GM23248 (cell line): ENCODE measurements around the gene RFTN1. TPM values are rescaled to one million over a fixed set of nuclear protein-coding genes. Genes with fewer than 3 reads are reported as not detected.

Source experiments
- DNase-seq: peaks from one replicate; pipeline ENCODE4 v3.0.0-alpha.2; 2015
- H2AFZ ChIP-seq: fragments of 200-600 bp; sonication (generic); 2 replicates; pipeline ENCODE4 v1.6.1; 2016; ENCODE audit warnings: antibody characterized with exemption
- H3F3A ChIP-seq: fragments of 200-600 bp; sonication (generic); 2 replicates; pipeline ENCODE4 v1.6.1; 2016; ENCODE audit warnings: mild to moderate bottlenecking, antibody characterized with exemption, mixed run types; ENCODE audit not compliant: insufficient read depth
- H3K27ac ChIP-seq: fragments of 200-600 bp; sonication (generic); 2 replicates; pipeline ENCODE4 v1.5.1; 2016; ENCODE audit warnings: mild to moderate bottlenecking
- H3K27me3 ChIP-seq: fragments of 200-600 bp; sonication (generic); replicated peaks from 2 replicates; pipeline ENCODE4 v1.6.1; 2016; ENCODE audit warnings: mild to moderate bottlenecking; ENCODE audit not compliant: insufficient read depth
- H3K36me3 ChIP-seq: fragments of 200-600 bp; sonication (generic); 2 replicates; pipeline ENCODE4 v1.6.1; 2016; ENCODE audit warnings: low read depth, mild to moderate bottlenecking
- H3K4me1 ChIP-seq: fragments of 200-600 bp; sonication (generic); 2 replicates; pipeline ENCODE4 v1.6.1; 2016; ENCODE audit warnings: mild to moderate bottlenecking; ENCODE audit not compliant: insufficient read depth
- H3K4me2 ChIP-seq: fragments of 200-600 bp; sonication (generic); one replicate; pipeline ENCODE4 v1.6.1; 2016; ENCODE audit warnings: mild to moderate bottlenecking; ENCODE audit not compliant: unreplicated experiment
- H3K4me3 ChIP-seq: fragments of 200-600 bp; sonication (generic); 2 replicates; pipeline ENCODE4 v1.5.1; 2016; ENCODE audit warnings: mild to moderate bottlenecking
- H3K79me2 ChIP-seq: fragments of 200-600 bp; sonication (generic); 2 replicates; pipeline ENCODE4 v1.6.1; 2016; ENCODE audit warnings: mild to moderate bottlenecking; ENCODE audit not compliant: insufficient read depth
- H3K9ac ChIP-seq: fragments of 200-600 bp; sonication (generic); 2 replicates; pipeline ENCODE4 v1.6.1; 2016; ENCODE audit warnings: mild to moderate bottlenecking
- H3K9me2 ChIP-seq: fragments of 200-600 bp; sonication (generic); 2 replicates; pipeline ENCODE4 v1.6.1; 2016; ENCODE audit warnings: mixed run types, mild to moderate bottlenecking, moderate library complexity; ENCODE audit not compliant: insufficient read depth
- H3K9me3 ChIP-seq: fragments of 200-600 bp; sonication (generic); one replicate; pipeline ENCODE4 v1.6.1; 2017; ENCODE audit warnings: low read depth
- H4K20me1 ChIP-seq: fragments of 200-600 bp; sonication (generic); 2 replicates; pipeline ENCODE4 v1.6.0; 2016; ENCODE audit not compliant: insufficient read depth
- EZH2 ChIP-seq: fragments of 200-600 bp; sonication (generic); IDR thresholded peaks from 2 replicates; pipeline ENCODE4 v1.6.1; 2018; ENCODE audit warnings: antibody characterized with exemption, mild to moderate bottlenecking; ENCODE audit not compliant: insufficient read depth, poor library complexity, severe bottlenecking
- EZH2phosphoT487 ChIP-seq: fragments of 200-600 bp; sonication (generic); IDR thresholded peaks from 2 replicates; pipeline ENCODE4 v1.6.1; 2018; ENCODE audit warnings: antibody characterized with exemption, moderate library complexity, mild to moderate bottlenecking, low read depth; ENCODE audit not compliant: insufficient read depth
- WGBS, 2 experiments: methylation state at CpG; one replicate each; pipeline ENCODE4 v1.1.6; 2015 to 2017; ENCODE audit warnings: low lambda C conversion rate in 2 of 2, low coverage in 1 of 2; ENCODE audit errors: missing lambda C conversion rate in 2 of 2; 5-methylcytosine and 5-hydroxymethylcytosine counted together
- in situ Hi-C: fragments of 300-500 bp; cut with MboI; formaldehyde crosslinking; loops from 2 replicates; pipeline ENCODE4 v1.15.0; 2020
- polyA plus RNA-seq: library from polyadenylated mRNA; unstranded; fragments of >200 nt; fragmentation: Nextera tagmentation; extraction: Ambion mirVana; gene quantifications from 2 replicates; pipeline ENCODE4 v1.2.1, GENCODE V29; 2016
- total RNA-seq: library from RNA; depleted of rRNA; stranded (reverse); fragments of >200 nt; shearing (Covaris generic); gene quantifications from 2 replicates; pipeline ENCODE4 v1.2.3, GENCODE V29; 2014

RFTN1 gene
- total and polyA plus RNA-seq, 2 experiments from 2014 or later = 43.1 to 77.7 TPM

GRCh38 chr3:16343101-16343500 is 170.4 kb downstream of the RFTN1 start:
- no peak for DNase-seq
- Histone ChIP-seq H3K79me2 (no peaks in the 10 kb centered on the region; the same call in 1 of the 2 replicates), H2AFZ (no peak overlapping the region), H3K9me3 (no peaks in the 10 kb centered on the region), H3K4me3 (no peak overlapping the region), H3F3A (peaks cover 21% of the 10 kb centered on the region), H3K9me2 (no peaks in the 10 kb centered on the region), H4K20me1 (no peaks in the 10 kb centered on the region), H3K4me1 (peaks cover 14% of the 10 kb centered on the region), H3K27ac (no peak overlapping the region), H3K36me3 (no peaks in the 10 kb centered on the region), H3K9ac (no peak overlapping the region), H3K4me2 (no peak overlapping the region), H3K27me3 (no peaks in the 10 kb centered on the region)
- in situ Hi-C loops = no loop called here
- WGBS, 2 experiments = 94 to 95% methylated on average over 1 of the region's 1 CpG
- no peak for TF ChIP-seq EZH2phosphoT487
- TF ChIP-seq EZH2 = no peak

GRCh38 chr3:16338999-16339398 is 174.5 kb downstream of the RFTN1 start:
- Histone ChIP-seq H3F3A (peaks cover 28% of the 10 kb centered on the region), H4K20me1 (no peaks in the 10 kb centered on the region), H3K4me3 (no peak overlapping the region), H2AFZ (no peak overlapping the region), H3K4me2 (peak overlapping the region; percentile 64), H3K27ac (peak overlapping the region; percentile 67), H3K79me2 (no peaks in the 10 kb centered on the region; the same call in 1 of the 2 replicates), H3K9me3 (no peaks in the 10 kb centered on the region), H3K4me1 (peaks cover 22% of the 10 kb centered on the region), H3K36me3 (no peaks in the 10 kb centered on the region), H3K27me3 (no peaks in the 10 kb centered on the region), H3K9ac (peak overlapping the region; percentile 56), H3K9me2 (no peaks in the 10 kb centered on the region)
- peak; percentile 98 for DNase-seq
- in situ Hi-C loops = no loop called here
- no peak for TF ChIP-seq EZH2
- 0 out of 2 replicates have a peak, but pooled peaks have one; percentile 24 for TF ChIP-seq EZH2phosphoT487
- WGBS, 2 experiments = 0 to 5% methylated on average over 1 of the region's 1 CpG

GRCh38 chr3:16337856-16338540 is 175.5 kb downstream of the RFTN1 start:
- Histone ChIP-seq H3K9ac (peak overlapping the region; percentile 56; the same call in 1 of the 2 replicates), H3K4me3 (no peak overlapping the region), H3K79me2 (no peaks in the 10 kb centered on the region; the same call in 1 of the 2 replicates), H3K27ac (peak overlapping the region; percentile 67; the same call in 1 of the 2 replicates), H3K27me3 (no peaks in the 10 kb centered on the region), H3K36me3 (no peaks in the 10 kb centered on the region), H3F3A (peaks cover 36% of the 10 kb centered on the region), H3K4me1 (peaks cover 30% of the 10 kb centered on the region), H2AFZ (no peak overlapping the region), H4K20me1 (no peaks in the 10 kb centered on the region), H3K4me2 (peak overlapping the region; percentile 64), H3K9me2 (no peaks in the 10 kb centered on the region), H3K9me3 (no peaks in the 10 kb centered on the region)
- WGBS, 2 experiments = 92 to 94% methylated on average over 15 of the region's 15 CpGs
- DNase-seq = no peak
- TF ChIP-seq EZH2 (no peak), EZH2phosphoT487 (no peak)
- in situ Hi-C loops = no loop called here

- H3K4me1 ChIP-seq = peaks cover 39% of the 10 kb centered on the region
- H3K27ac ChIP-seq = no peak overlapping the region
- no peak overlapping the region for H3K9ac ChIP-seq
- no peak overlapping the region for H3K4me3 ChIP-seq
- H4K20me1 ChIP-seq = no peaks in the 10 kb centered on the region
- no peaks in the 10 kb centered on the region for H3K27me3 ChIP-seq
- in situ Hi-C loops = no loop called here
- no peaks in the 10 kb centered on the region for H3K36me3 ChIP-seq
- no peaks in the 10 kb centered on the region for H3K9me3 ChIP-seq
- H2AFZ ChIP-seq = no peak overlapping the region
- no peaks in the 10 kb centered on the region for H3K9me2 ChIP-seq
- TF ChIP-seq EZH2phosphoT487 (no peak), EZH2 (no peak)
- H3F3A ChIP-seq = peaks cover 47% of the 10 kb centered on the region
- H3K79me2 ChIP-seq = no peaks in the 10 kb centered on the region; the same call in 1 of the 2 replicates
- DNase-seq = no peak
- WGBS, 2 experiments = 89 to 93% methylated on average over 6 of the region's 6 CpGs
- H3K4me2 ChIP-seq = no peak overlapping the region
Observed at GRCh38 chr3:16336825-16337224, 176.7 kb downstream of the RFTN1 start.
